WTC11 (cell line): Measurements from ENCODE around the gene PDE8B. TPM values are rescaled to one million over a fixed set of nuclear protein-coding genes. Genes with fewer than 3 reads are reported as not detected.

Experiments
- ATAC-seq: fragments of 200-7000 bp; cut with Tn5 transposase; 2 replicates; pipeline ENCODE4 v1.10.0; 2021; ENCODE audit warnings: mild to moderate bottlenecking, moderate library complexity
- CTCF ChIA-PET: fragments of 300-600 bp; sonication (Branson Sonifier 250); formaldehyde crosslinking; loops from one replicate; lab custom pipeline; 2021; ENCODE audit warnings: antibody characterized with exemption; lab: Charles Lee
- POLR2A ChIA-PET: fragments of 350-600 bp; sonication (Branson Sonifier 250); formaldehyde crosslinking; loops from one replicate; lab custom pipeline; 2021; ENCODE audit warnings: antibody characterized with exemption; lab: Charles Lee
- DNase-seq: peaks from one replicate; pipeline ENCODE4 v3.0.0; 2021; ENCODE audit warnings: low spot score
- H3K27ac Mint-ChIP-seq: 2 replicates; pipeline ENCODE4 v1.8.0; 2021; ENCODE audit warnings: mixed read lengths
- H3K27me3 Mint-ChIP-seq: 2 replicates; pipeline ENCODE4 v1.8.0; 2021; ENCODE audit warnings: low read depth, mild to moderate bottlenecking, moderate library complexity, mixed read lengths
- H3K36me3 Mint-ChIP-seq: 2 replicates; pipeline ENCODE4 v1.8.0; 2021; ENCODE audit warnings: mixed read lengths
- H3K4me1 Mint-ChIP-seq: 2 replicates; pipeline ENCODE4 v1.8.0; 2022; ENCODE audit warnings: mixed read lengths
- H3K4me3 Mint-ChIP-seq: 2 replicates; pipeline ENCODE4 v1.8.0; 2021; ENCODE audit warnings: mild to moderate bottlenecking, moderate library complexity, mixed read lengths
- H3K9me3 Mint-ChIP-seq: 2 replicates; pipeline ENCODE4 v1.8.0; 2021; ENCODE audit warnings: mixed read lengths
- ATF1 ChIP-seq: sonication (generic); formaldehyde crosslinking; IDR thresholded peaks from 2 replicates; pipeline ENCODE4 v1.8.1; 2023; ENCODE audit warnings: mild to moderate bottlenecking, moderate library complexity, missing genetic modification reagents
- ATF6 ChIP-seq: sonication (generic); formaldehyde crosslinking; IDR thresholded peaks from 2 replicates; pipeline ENCODE4 v1.8.1; 2023; ENCODE audit warnings: mild to moderate bottlenecking, missing genetic modification reagents
- CREM ChIP-seq: sonication (generic); formaldehyde crosslinking; IDR thresholded peaks from 2 replicates; pipeline ENCODE4 v1.8.1; 2022; ENCODE audit warnings: mild to moderate bottlenecking, missing genetic modification reagents, moderate library complexity
- ELF4 ChIP-seq: sonication (generic); formaldehyde crosslinking; IDR thresholded peaks from 2 replicates; pipeline ENCODE4 v1.8.1; 2022; ENCODE audit warnings: low read depth, mild to moderate bottlenecking, moderate library complexity, missing genetic modification reagents
- EMX1 ChIP-seq: fragments of 250-450 bp; sonication (Bioruptor Pico); IDR thresholded peaks from 2 replicates; pipeline ENCODE4 v1.8.0; 2021; ENCODE audit warnings: mild to moderate bottlenecking
- ERG ChIP-seq: fragments of 250-450 bp; sonication (Bioruptor Pico); IDR thresholded peaks from 2 replicates; pipeline ENCODE4 v1.8.0; 2021; ENCODE audit warnings: mild to moderate bottlenecking
- FOXK1 ChIP-seq: sonication (generic); formaldehyde crosslinking; IDR thresholded peaks from 2 replicates; pipeline ENCODE4 v1.8.0; 2022; ENCODE audit warnings: mild to moderate bottlenecking, moderate library complexity, missing genetic modification reagents
- GTF2I ChIP-seq: fragments of 250-450 bp; sonication (Bioruptor Pico); conservative IDR thresholded peaks from 2 replicates; pipeline ENCODE4 v1.4.0; 2021; ENCODE audit warnings: mild to moderate bottlenecking
- HMGXB4 ChIP-seq: sonication (generic); formaldehyde crosslinking; IDR thresholded peaks from 2 replicates; pipeline ENCODE4 v1.8.1; 2023; ENCODE audit warnings: mild to moderate bottlenecking, moderate library complexity, missing genetic modification reagents
- JAZF1 ChIP-seq: fragments of 250-450 bp; sonication (Bioruptor Pico); IDR thresholded peaks from 2 replicates; pipeline ENCODE4 v1.9.0; 2021; ENCODE audit warnings: moderate library complexity, mild to moderate bottlenecking, inconsistent platforms
- MAX ChIP-seq: sonication (generic); formaldehyde crosslinking; IDR thresholded peaks from 2 replicates; pipeline ENCODE4 v1.8.0; 2022; ENCODE audit warnings: mild to moderate bottlenecking, missing genetic modification reagents
- NR3C1 ChIP-seq: sonication (generic); formaldehyde crosslinking; conservative IDR thresholded peaks from 2 replicates; pipeline ENCODE4 v1.8.1; 2023; ENCODE audit warnings: low read depth, mild to moderate bottlenecking, missing genetic modification reagents
- OVOL2 ChIP-seq: fragments of 250-450 bp; sonication (Bioruptor Pico); IDR thresholded peaks from 2 replicates; pipeline ENCODE4 v1.9.0; 2021; ENCODE audit warnings: mild to moderate bottlenecking, borderline replicate concordance
- RORB ChIP-seq: fragments of 250-450 bp; sonication (Bioruptor Pico); IDR thresholded peaks from 2 replicates; pipeline ENCODE4 v1.9.0; 2021; ENCODE audit warnings: mild to moderate bottlenecking
- SOX15 ChIP-seq: fragments of 250-450 bp; sonication (Bioruptor Pico); IDR thresholded peaks from 2 replicates; pipeline ENCODE4 v1.9.0; 2021; ENCODE audit warnings: mild to moderate bottlenecking
- TP53 ChIP-seq: sonication (generic); formaldehyde crosslinking; IDR thresholded peaks from 2 replicates; pipeline ENCODE4 v1.8.1; 2023; ENCODE audit warnings: mild to moderate bottlenecking, missing genetic modification reagents
- USF1 ChIP-seq: sonication (generic); formaldehyde crosslinking; IDR thresholded peaks from 2 replicates; pipeline ENCODE4 v1.8.0; 2022; ENCODE audit warnings: mild to moderate bottlenecking, missing genetic modification reagents
- ZBTB21 ChIP-seq: sonication (generic); formaldehyde crosslinking; IDR thresholded peaks from 2 replicates; pipeline ENCODE4 v1.8.1; 2023; ENCODE audit warnings: mild to moderate bottlenecking, missing genetic modification reagents, borderline replicate concordance
- ZMAT4 ChIP-seq: fragments of 250-450 bp; sonication (Bioruptor Pico); IDR thresholded peaks from 2 replicates; pipeline ENCODE4 v1.9.0; 2021; ENCODE audit warnings: mild to moderate bottlenecking
- ZNF121 ChIP-seq: sonication (generic); formaldehyde crosslinking; IDR thresholded peaks from 2 replicates; pipeline ENCODE4 v1.8.0; 2023; ENCODE audit warnings: missing genetic modification reagents
- ZNF138 ChIP-seq: sonication (generic); formaldehyde crosslinking; conservative IDR thresholded peaks from 2 replicates; pipeline ENCODE4 v1.8.1; 2022; ENCODE audit warnings: mild to moderate bottlenecking, moderate library complexity, missing genetic modification reagents
- ZNF219 ChIP-seq: sonication (generic); formaldehyde crosslinking; IDR thresholded peaks from 2 replicates; pipeline ENCODE4 v1.8.0; 2023; ENCODE audit warnings: missing genetic modification reagents, mild to moderate bottlenecking, borderline replicate concordance
- ZNF232 ChIP-seq: sonication (generic); formaldehyde crosslinking; IDR thresholded peaks from 2 replicates; pipeline ENCODE4 v1.8.0; 2022; ENCODE audit warnings: mild to moderate bottlenecking, missing genetic modification reagents
- ZNF512 ChIP-seq: sonication (generic); formaldehyde crosslinking; IDR thresholded peaks from 2 replicates; pipeline ENCODE4 v1.8.1; 2022; ENCODE audit warnings: missing genetic modification reagents, borderline replicate concordance
- total RNA-seq: library from RNA; stranded (reverse); gene quantifications from 3 replicates; pipeline ENCODE4 v1.2.3, GENCODE V29; 2021

PDE8B gene
- total RNA-seq, 1 experiment from 2014 or later: 0.31 TPM

- Mint-ChIP-seq H3K9me3 (peaks cover 14% of the 10 kb centered on the region), H3K27me3 (no peaks in the 10 kb centered on the region; the same call in 1 of the 2 replicates), H3K36me3 (no peaks in the 10 kb centered on the region), H3K4me1 (peaks cover 13% of the 10 kb centered on the region), H3K27ac (no peak overlapping the region), H3K4me3 (no peak overlapping the region)
- no peak for TF ChIP-seq USF1
- no peak for TF ChIP-seq ZNF232 (CRISPR knock-in tag)
- TF ChIP-seq TP53 (CRISPR knock-in tag): no peak
- TF ChIP-seq ERG (CRISPR knock-in tag): no peak
- no peak for TF ChIP-seq ZNF138 (CRISPR knock-in tag)
- no peak for TF ChIP-seq ZBTB21 (CRISPR knock-in tag)
- TF ChIP-seq ELF4 (CRISPR knock-in tag): no peak
- TF ChIP-seq FOXK1 (CRISPR knock-in tag): no peak
- no peak for TF ChIP-seq ZNF219
- no peak for TF ChIP-seq MAX (CRISPR knock-in tag)
- no peak for TF ChIP-seq EMX1 (CRISPR knock-in tag)
- TF ChIP-seq RORB (CRISPR knock-in tag): no peak
- no peak for ATAC-seq
- DNase-seq: no peak
- CTCF ChIA-PET: no interaction called here
- POLR2A ChIA-PET: no interaction called here
Measured at GRCh38 chr5:77280036-77280435, 69.6 kb downstream of the PDE8B start.

GRCh38 chr5:77281969-77282336, 71.5 kb downstream of the PDE8B start:
- no peaks in the 10 kb centered on the region for H3K36me3 Mint-ChIP-seq
- TF ChIP-seq FOXK1 (CRISPR knock-in tag): no peak
- no peak for TF ChIP-seq JAZF1 (CRISPR knock-in tag)
- TF ChIP-seq ZNF512: no peak
- no peak for TF ChIP-seq ATF1
- no peak for TF ChIP-seq ZMAT4 (CRISPR knock-in tag)
- no peak for TF ChIP-seq GTF2I
- TF ChIP-seq ZBTB21 (CRISPR knock-in tag): no peak
- no peak for TF ChIP-seq ZNF121 (CRISPR knock-in tag)
- no peak for TF ChIP-seq NR3C1 (CRISPR knock-in tag)
- no peak for TF ChIP-seq CREM (CRISPR knock-in tag)
- no peak for TF ChIP-seq HMGXB4
- TF ChIP-seq SOX15 (CRISPR knock-in tag): no peak
- TF ChIP-seq ATF6: no peak
- TF ChIP-seq ERG (CRISPR knock-in tag): no peak
- no peak for TF ChIP-seq OVOL2 (CRISPR knock-in tag)
- ChIA-PET CTCF (interaction anchor here (1.3 to 1.5 kb wide), 3 partner anchors 26 to 210 kb away, joined by 3 to 4 read pairs (median 4); partner anchors contain the start of gene WDR41), POLR2A (interaction anchor here (0.6 kb wide), 1 partner anchor 61 kb away, joined by 12 read pairs; no protein-coding TSS in a partner anchor)
- DNase-seq (no peak), ATAC-seq (no peak)
- no peak overlapping the region for H3K4me3 Mint-ChIP-seq
- peaks cover 11% of the 10 kb centered on the region for H3K4me1 Mint-ChIP-seq
- no peaks in the 10 kb centered on the region; the same call in 1 of the 2 replicates for H3K27me3 Mint-ChIP-seq
- no peak overlapping the region for H3K27ac Mint-ChIP-seq
- peaks cover 14% of the 10 kb centered on the region for H3K9me3 Mint-ChIP-seq
